K562 (cell line): ENCODE data around the gene NRXN3. TPM values are rescaled to one million over a fixed set of nuclear protein-coding genes. Genes with fewer than 3 reads are reported as not detected.

Experiments
- ATAC-seq: fragments of 200-7000 bp; cut with Tn5 transposase; 3 replicates; pipeline ENCODE4 v1.9.1; 2020; ENCODE audit warnings: moderate library complexity
- BruUV-seq: library from RNA; stranded (reverse); fragments of 400-500 nt; replicated peaks from 2 replicates; lab custom pipeline; 2021; lab: Mats Ljungman, UMichigan
- CTCF ChIA-PET: fragments of 300-600 bp; formaldehyde crosslinking; extraction: SDS; loops from one replicate; lab custom pipeline; 2021; ENCODE audit warnings: low intra/inter-chr PET ratio; lab: Yijun Ruan, JAX
- POLR2A ChIA-PET: fragments of 300-600, 350-650 bp; sonication (Branson Sonifier 250); formaldehyde crosslinking; extraction: SDS; loops from one replicate; lab custom pipeline; 2021; ENCODE audit warnings: antibody characterized with exemption, inconsistent platforms; lab: Yijun Ruan, JAX
- DNase-seq, 4 experiments: peaks; one replicate each; pipeline versions ENCODE4 v3.0.0 to v3.0.0-alpha.2; 2011 to 2018; ENCODE audit warnings: low spot score in 3 of 4, mixed read lengths in 3 of 4; ENCODE audit errors: extremely low read depth in 1 of 4
- FAIRE-seq: peaks from 2 replicates; lab custom pipeline; 2011; peaks lifted over from hg19 to GRCh38; lab: Jason Lieb, UNC
- H2AFZ ChIP-seq: 2 replicates; pipeline ENCODE4 v1.6.0; 2011; ENCODE audit warnings: low read depth, low read length, control low read depth, inconsistent platforms
- H3K27ac ChIP-seq: fragments of 200-600 bp; 3 replicates; pipeline ENCODE4 v1.8.0; 2011; ENCODE audit warnings: low read depth, mild to moderate bottlenecking, control low read depth, inconsistent platforms, low read length, moderate library complexity, mixed read lengths; ENCODE audit errors: extremely low read depth
- H3K27me3 ChIP-seq, 2 experiments: fragments of 300-600 bp in 1 of 2; 2 replicates in 1 of 2; 3 replicates in 1 of 2; pipeline versions ENCODE4 v1.6.0 to v1.8.0; 2011; ENCODE audit warnings: inconsistent platforms in 2 of 2, low read length in 2 of 2, mild to moderate bottlenecking in 1 of 2, mixed read lengths in 1 of 2, moderate library complexity in 1 of 2; ENCODE audit not compliant: control insufficient read depth in 2 of 2, insufficient read depth in 2 of 2
- H3K36me3 ChIP-seq: fragments of 300-600 bp; 3 replicates; pipeline ENCODE4 v1.8.0; 2011; ENCODE audit warnings: mild to moderate bottlenecking, low read length, inconsistent platforms; ENCODE audit not compliant: control insufficient read depth, insufficient read depth
- H3K4me1 ChIP-seq, 2 experiments: fragments of 200-600 bp in 1 of 2; replicated peaks in 1 of 2; 2 replicates in 1 of 2; 3 replicates in 1 of 2; pipeline versions ENCODE4 v1.5.1 to v1.8.0; 2011; ENCODE audit warnings: inconsistent platforms in 2 of 2, low read length in 2 of 2, mild to moderate bottlenecking in 1 of 2, mixed read lengths in 1 of 2, moderate library complexity in 1 of 2; ENCODE audit not compliant: control insufficient read depth in 2 of 2, insufficient read depth in 2 of 2
- H3K4me2 ChIP-seq: 2 replicates; pipeline ENCODE4 v1.6.1; 2011; ENCODE audit warnings: low read length, control low read depth, inconsistent platforms, mixed read lengths; ENCODE audit not compliant: insufficient read depth
- H3K4me3 ChIP-seq: fragments of 200-600 bp; sonication (generic), shearing (Covaris generic); 2 replicates; pipeline ENCODE4 v1.5.1; 2016; ENCODE audit warnings: control low read depth, inconsistent platforms
- H3K79me2 ChIP-seq: fragments of 200-600 bp; 3 replicates; pipeline ENCODE4 v1.8.0; 2011; ENCODE audit warnings: low read length, inconsistent platforms; ENCODE audit not compliant: control insufficient read depth, insufficient read depth
- H3K9ac ChIP-seq, 2 experiments: 2 replicates each; pipeline versions ENCODE4 v1.6.0 to v1.6.1; 2011; ENCODE audit warnings: low read depth in 2 of 2, low read length in 2 of 2, control low read depth in 1 of 2, inconsistent platforms in 1 of 2, mild to moderate bottlenecking in 1 of 2, mixed read lengths in 1 of 2; ENCODE audit not compliant: insufficient read depth in 1 of 2
- H3K9me1 ChIP-seq: one replicate; pipeline ENCODE4 v1.6.0; 2011; ENCODE audit warnings: inconsistent platforms, mild to moderate bottlenecking, low read length, moderate library complexity; ENCODE audit not compliant: control insufficient read depth, insufficient read depth
- H3K9me3 ChIP-seq: replicated peaks from 2 replicates; pipeline ENCODE4 v1.5.1; 2011; ENCODE audit warnings: low read depth, low read length, inconsistent platforms; ENCODE audit not compliant: control insufficient read depth, insufficient read depth
- H4K20me1 ChIP-seq: replicated peaks from 2 replicates; pipeline ENCODE4 v1.6.1; 2011; ENCODE audit warnings: low read length, inconsistent platforms, mixed read lengths; ENCODE audit not compliant: control insufficient read depth, insufficient read depth
- CAMTA2 ChIP-seq: fragments of 250-450 bp; sonication (Bioruptor Pico); conservative IDR thresholded peaks from 2 replicates; pipeline ENCODE4 v1.5.1; 2022
- CHD1 ChIP-seq: fragments of 200-600 bp; sonication (generic); IDR thresholded peaks from one replicate; pipeline ENCODE4 v1.6.1; 2012; ENCODE audit warnings: mild to moderate bottlenecking, moderate library complexity, low read length, inconsistent platforms
- COPS2 ChIP-seq: fragments of 450-650 bp; conservative IDR thresholded peaks from 2 replicates; pipeline ENCODE4 v1.6.1; 2016; ENCODE audit warnings: mild to moderate bottlenecking, moderate library complexity
- DPF2 ChIP-seq: fragments of 450-650 bp; IDR thresholded peaks from 2 replicates; pipeline ENCODE4 v1.6.1; 2016
- FOXK2 ChIP-seq, 2 experiments: fragments of 450-650 bp; IDR thresholded peaks in 1 of 2; conservative IDR thresholded peaks in 1 of 2; 2 replicates each; pipeline ENCODE4 v1.6.1; 2016; ENCODE audit warnings: low read depth in 2 of 2, mild to moderate bottlenecking in 1 of 2
- FOXP1 ChIP-seq: sonication (generic); formaldehyde crosslinking; IDR thresholded peaks from 2 replicates; pipeline ENCODE4 v1.8.0; 2022; ENCODE audit warnings: mild to moderate bottlenecking, missing genetic modification reagents
- SIN3B ChIP-seq: fragments of 450-650 bp; IDR thresholded peaks from 2 replicates; pipeline ENCODE4 v1.6.1; 2017; ENCODE audit warnings: low read depth, mild to moderate bottlenecking, moderate library complexity
- SOX6 ChIP-seq: fragments of 450-650 bp; IDR thresholded peaks from 2 replicates; pipeline ENCODE4 v1.6.1; 2014; ENCODE audit warnings: mild to moderate bottlenecking
- TSC22D4 ChIP-seq: fragments of 450-650 bp; IDR thresholded peaks from 2 replicates; pipeline ENCODE4 v1.6.1; 2016; ENCODE audit warnings: missing genetic modification characterization, missing biosample characterization, control low read depth
- YY1 ChIP-seq, 3 experiments: IDR thresholded peaks; 2 replicates each; pipeline ENCODE4 v1.6.1; 2011; ENCODE audit warnings: low read length in 2 of 3, mild to moderate bottlenecking in 2 of 3, moderate library complexity in 2 of 3, borderline replicate concordance in 1 of 3, control low read depth in 1 of 3, low read depth in 1 of 3; ENCODE audit not compliant: insufficient read depth in 3 of 3, insufficient replicate concordance in 2 of 3, control insufficient read depth in 1 of 3, insufficient read length in 1 of 3; ENCODE audit errors: extremely low read depth in 1 of 3
- ZBTB49 ChIP-seq: sonication (generic); formaldehyde crosslinking; IDR thresholded peaks from 2 replicates; pipeline ENCODE4 v1.8.0; 2022; ENCODE audit warnings: missing genetic modification reagents, mild to moderate bottlenecking, borderline replicate concordance
- ZNF239 ChIP-seq: fragments of 250-450 bp; sonication (Bioruptor Pico); IDR thresholded peaks from 2 replicates; pipeline ENCODE4 v1.4.0; 2020; ENCODE audit warnings: mild to moderate bottlenecking
- WGBS: fragments of 100-300 bp; shearing (Covaris generic); methylation state at CpG from one replicate; pipeline ENCODE4 v1.1.6; 2016; ENCODE audit warnings: low coverage, mixed read lengths; ENCODE audit not compliant: insufficient coverage; ENCODE audit errors: missing lambda C conversion rate; 5-methylcytosine and 5-hydroxymethylcytosine counted together
- in situ Hi-C: fragments of 300-500 bp; cut with MboI; formaldehyde crosslinking; loops from 4 replicates; pipeline ENCODE4 v1.15.0; 2018; ENCODE audit warnings: inconsistent platforms, mixed read lengths
- intact Hi-C: fragments of 100-400 bp; cut with micrococcal nuclease; formaldehyde crosslinking; loops from 2 replicates; pipeline ENCODE4 v1.14.2; 2022
- polyA plus RNA-seq, 8 experiments: library from polyadenylated mRNA; depleted of rRNA in 4 of 8; stranded (reverse) in 5 of 8; unstranded in 3 of 8; fragments of >200 nt; fragmentation: Nextera tagmentation in 2 of 8; fragmentation: Illumina TruSeq in 1 of 8; extraction: Ambion mirVana in 2 of 8; extraction: Trizol in 1 of 8; gene quantifications; 2 replicates each; pipeline versions ENCODE4 v1.2.1 to v1.2.3, GENCODE V29; 2011 to 2014; ENCODE audit warnings: inconsistent platforms in 1 of 8, missing spikeins in 1 of 8
- total RNA-seq, 7 experiments: library from RNA; depleted of rRNA in 6 of 7; stranded (reverse); fragments of >200 nt in 6 of 7; fragmentation: Illumina TruSeq in 2 of 7; extraction: Trizol in 2 of 7; gene quantifications; 2 replicates each; pipeline versions ENCODE4 v1.2.1 to v1.2.3, GENCODE V29; 2011 to 2021; ENCODE audit warnings: low replicate concordance in 1 of 7

The NRXN3 gene
- total and polyA plus RNA-seq, 9 of the 15 experiments (the other 6 are each of a cell fraction or from before 2014, with no cell fraction given), result 0.09 TPM; not detected in 8

- POLR2A ChIA-PET, result no interaction called here
- Histone ChIP-seq H3K4me3 (no peak overlapping the region), H3K4me1 (no peaks in the 10 kb centered on the region), H3K27ac (no peak overlapping the region), H3K79me2 (no peaks in the 10 kb centered on the region), H3K36me3 (no peaks in the 10 kb centered on the region), H3K4me2 (no peak overlapping the region), H3K9me3 (no peaks in the 10 kb centered on the region), H3K9ac (no peak overlapping the region), H4K20me1 (no peaks in the 10 kb centered on the region), H3K9me1 (no peaks in the 10 kb centered on the region), H2AFZ (no peak overlapping the region), H3K27me3 (no peaks in the 10 kb centered on the region)
- no peak for TF ChIP-seq DPF2
- no peak for TF ChIP-seq YY1 (IDR thresholded peaks at IDR 0.05; ENCODE audit: borderline replicate concordance in 1 of 3, control insufficient read depth in 1 of 3, extremely low read depth in 1 of 3, insufficient read depth in 3 of 3, insufficient read length in 1 of 3, insufficient replicate concordance in 2 of 3, low read depth in 1 of 3, low read length in 2 of 3)
- no peak for TF ChIP-seq COPS2
- TF ChIP-seq TSC22D4 (tag), result no peak
- TF ChIP-seq FOXP1 (CRISPR knock-in tag), result no peak
- no peak for TF ChIP-seq FOXK2 (conservative IDR thresholded peaks at IDR 0.05 in 1 of 2, IDR thresholded peaks at IDR 0.05 in 1 of 2; ENCODE audit: low read depth in 2 of 2)
- no peak for TF ChIP-seq ZBTB49 (CRISPR knock-in tag)
- TF ChIP-seq ZNF239 (CRISPR knock-in tag), result no peak
- no peak for TF ChIP-seq SOX6
- no peak for TF ChIP-seq CHD1
- TF ChIP-seq CAMTA2, result no peak
- TF ChIP-seq SIN3B, result no peak
- intact Hi-C loops, result no loop called here
- 3% methylated on average over 5 of the region's 5 CpGs for WGBS
- CTCF ChIA-PET, result no interaction called here
- FAIRE-seq, result no peak
- DNase-seq, result no peak
- no peak for ATAC-seq
- no TSS peak for BruUV-seq
- in situ Hi-C loops, result no loop called here
Observed at GRCh38 chr14:79175671-79176070, 1005.5 kb downstream of the NRXN3 start.
